Activated T-cell treated with anti-CD3 and anti-CD28 coated beads, Interleukin-2, amount 50 U/mL, for 72 hours (primary cell): Measurements from ENCODE around the gene GNAO1. TPM values are rescaled to one million over a fixed set of nuclear protein-coding genes. Genes with fewer than 3 reads are reported as not detected.

Source experiments
- ATAC-seq, 2 donors: fragments of 150-1000 bp; cut with Tn5 transposase; replicated peaks in 1 of 2; 2 replicates each; pipeline ENCODE4 v1.10.0; 2021; ENCODE audit warnings: moderate library complexity in 2 of 2, mild to moderate bottlenecking in 1 of 2
- DNase-seq, 2 donors: peaks; one replicate each; pipeline ENCODE4 v3.0.0; 2021 to 2022; ENCODE audit warnings: mixed read lengths in 1 of 2
- H3K27ac Mint-ChIP-seq: one replicate; pipeline ENCODE4 v1.8.0; 2022; ENCODE audit warnings: mild to moderate bottlenecking, moderate library complexity, mixed read lengths
- H3K27me3 Mint-ChIP-seq: one replicate; pipeline ENCODE4 v1.8.0; 2022; ENCODE audit warnings: low read depth, mixed read lengths
- H3K36me3 Mint-ChIP-seq, 2 donors: one replicate each; pipeline ENCODE4 v1.8.0; 2022; ENCODE audit warnings: mixed read lengths in 2 of 2, mild to moderate bottlenecking in 1 of 2; ENCODE audit not compliant: insufficient read depth in 2 of 2
- H3K4me1 Mint-ChIP-seq: one replicate; pipeline ENCODE4 v1.8.0; 2022; ENCODE audit warnings: low read depth, mixed read lengths
- H3K4me3 Mint-ChIP-seq, 2 donors: one replicate each; pipeline ENCODE4 v1.8.0; 2022; ENCODE audit warnings: mild to moderate bottlenecking in 2 of 2, mixed read lengths in 2 of 2, moderate library complexity in 2 of 2
- H3K9me3 Mint-ChIP-seq, 2 donors: one replicate each; pipeline ENCODE4 v1.8.0; 2022; ENCODE audit warnings: mixed read lengths in 2 of 2
- total RNA-seq, 2 donors: library from RNA; stranded (reverse); gene quantifications; one replicate each; pipeline ENCODE4 v1.2.3, GENCODE V29; 2022

The GNAO1 gene
- total RNA-seq, 2 donors from 2014 or later, result 12.2 to 21.0 TPM

DNA sequence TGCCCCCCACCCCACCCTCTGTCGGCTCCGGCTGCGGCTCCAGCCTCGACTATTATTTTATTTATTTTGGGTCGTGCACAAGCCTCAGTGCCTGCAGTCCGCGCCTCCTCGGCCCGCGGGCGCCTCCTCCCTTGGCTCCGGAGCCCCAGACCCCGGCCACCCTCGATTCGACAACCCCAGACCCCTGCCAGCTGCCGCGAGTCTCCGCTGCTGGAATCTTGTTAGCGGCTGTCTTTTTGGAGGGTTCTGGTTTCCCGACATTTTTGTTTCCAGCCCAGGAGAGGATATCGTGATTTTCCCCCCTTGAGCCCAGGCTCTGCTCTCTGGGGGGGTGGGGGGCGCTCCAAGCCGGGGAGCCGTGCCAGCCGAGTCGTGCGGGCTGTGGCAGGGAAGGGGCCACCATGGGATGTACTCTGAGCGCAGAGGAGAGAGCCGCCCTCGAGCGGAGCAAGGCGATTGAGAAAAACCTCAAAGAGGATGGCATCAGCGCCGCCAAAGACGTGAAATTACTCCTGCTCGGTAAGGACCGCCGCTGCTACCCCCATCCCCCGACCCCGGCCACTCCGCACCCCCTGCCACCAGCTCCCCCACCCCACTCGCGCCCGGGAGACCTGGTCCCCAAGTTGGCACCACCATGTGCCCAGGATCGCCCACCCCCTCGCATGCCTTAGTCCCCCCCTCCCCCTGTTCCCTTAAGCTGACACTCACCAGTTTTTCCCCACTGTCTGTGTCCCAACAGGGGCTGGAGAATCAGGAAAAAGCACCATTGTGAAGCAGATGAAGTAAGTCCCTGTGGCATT, 746 bp downstream of the GNAO1 start:
- ATAC-seq (no peak), DNase-seq (peak in 1 of 2 donors; percentile 34)
- H3K36me3 Mint-ChIP-seq, result no peaks in the 10 kb centered on the region
- H3K27me3 Mint-ChIP-seq, result peaks cover 65% of the 10 kb centered on the region
- H3K4me1 Mint-ChIP-seq, result peaks cover 29% of the 10 kb centered on the region
- H3K9me3 Mint-ChIP-seq, result no peaks in the 10 kb centered on the region
- H3K27ac Mint-ChIP-seq, result no peak overlapping the region
- H3K4me3 Mint-ChIP-seq, result peak overlapping the region; percentile 81 to 85

DNA sequence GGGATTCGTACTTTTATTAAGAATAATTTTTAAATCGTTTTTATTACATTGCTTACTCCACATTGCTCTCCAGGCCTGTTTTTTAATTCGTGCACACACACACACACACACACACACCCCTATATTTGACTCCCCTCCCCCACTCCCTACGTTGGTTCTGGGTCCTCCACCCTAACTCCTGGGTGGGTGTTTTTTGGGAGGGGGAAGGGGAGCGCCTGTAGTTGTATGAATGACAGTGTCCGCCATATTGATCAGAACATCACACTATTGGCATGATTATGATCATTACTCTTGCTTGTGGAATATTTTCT, 1.3 kb downstream of the GNAO1 start:
- H3K36me3 Mint-ChIP-seq, result no peaks in the 10 kb centered on the region
- peaks cover 29% of the 10 kb centered on the region for H3K4me1 Mint-ChIP-seq
- no peaks in the 10 kb centered on the region for H3K9me3 Mint-ChIP-seq
- no peak overlapping the region for H3K27ac Mint-ChIP-seq
- ATAC-seq, result no peak
- DNase-seq, result no peak
- H3K27me3 Mint-ChIP-seq, result peaks cover 67% of the 10 kb centered on the region
- peak overlapping the region; percentile 78 to 81 for H3K4me3 Mint-ChIP-seq

DNA sequence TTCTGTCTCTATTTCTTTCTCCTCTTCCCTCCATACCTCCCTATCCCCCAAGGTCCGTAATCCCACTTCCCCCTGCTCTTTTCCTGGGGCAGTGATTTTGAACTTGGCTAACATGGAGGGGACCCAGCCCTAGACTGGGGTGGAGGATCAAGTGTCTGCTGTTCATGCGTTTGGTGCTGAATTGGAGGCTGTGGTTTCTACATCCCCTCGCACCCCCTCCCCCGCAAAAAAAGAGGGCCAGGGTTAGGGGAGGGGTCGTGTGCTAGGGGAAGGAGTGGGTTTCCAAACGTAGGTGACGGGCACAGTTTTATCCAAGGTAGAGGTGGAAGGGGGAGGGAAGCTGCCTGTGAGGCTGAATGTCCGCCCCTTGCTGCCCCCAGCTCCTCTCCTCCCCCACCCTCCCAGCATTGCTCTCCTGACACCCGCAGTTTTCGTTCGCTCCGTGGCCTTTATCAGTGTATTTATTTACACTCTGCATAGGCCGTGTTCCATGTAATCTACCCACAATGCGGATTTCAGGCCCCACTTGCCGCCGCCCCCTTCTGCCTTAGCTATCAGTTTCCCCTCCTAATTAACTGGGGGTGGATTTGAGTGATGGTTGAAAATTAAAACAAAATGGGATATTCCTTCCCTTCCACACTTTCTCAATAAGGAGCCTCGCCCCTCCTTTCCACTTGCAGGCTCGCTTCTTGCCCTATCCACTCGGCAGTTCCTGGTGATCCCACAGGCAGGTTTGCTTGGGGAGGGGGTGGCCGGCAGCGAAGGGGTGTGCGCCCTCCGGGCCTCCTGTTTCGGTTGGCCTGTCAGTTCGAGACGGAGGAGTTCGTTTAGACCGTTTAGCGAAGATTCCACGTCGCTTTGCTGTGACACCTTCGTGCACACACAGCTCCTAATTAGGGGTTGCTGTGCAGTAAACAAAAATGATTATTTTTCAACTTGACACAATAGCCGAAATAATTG, 2.0 kb downstream of the GNAO1 start:
- Mint-ChIP-seq H3K4me1 (peaks cover 29% of the 10 kb centered on the region), H3K27ac (no peak overlapping the region), H3K9me3 (no peaks in the 10 kb centered on the region), H3K27me3 (peaks cover 69% of the 10 kb centered on the region), H3K4me3 (peak overlapping the region; percentile 78 to 81), H3K36me3 (no peaks in the 10 kb centered on the region)
- no peak for DNase-seq
- no peak for ATAC-seq

DNA sequence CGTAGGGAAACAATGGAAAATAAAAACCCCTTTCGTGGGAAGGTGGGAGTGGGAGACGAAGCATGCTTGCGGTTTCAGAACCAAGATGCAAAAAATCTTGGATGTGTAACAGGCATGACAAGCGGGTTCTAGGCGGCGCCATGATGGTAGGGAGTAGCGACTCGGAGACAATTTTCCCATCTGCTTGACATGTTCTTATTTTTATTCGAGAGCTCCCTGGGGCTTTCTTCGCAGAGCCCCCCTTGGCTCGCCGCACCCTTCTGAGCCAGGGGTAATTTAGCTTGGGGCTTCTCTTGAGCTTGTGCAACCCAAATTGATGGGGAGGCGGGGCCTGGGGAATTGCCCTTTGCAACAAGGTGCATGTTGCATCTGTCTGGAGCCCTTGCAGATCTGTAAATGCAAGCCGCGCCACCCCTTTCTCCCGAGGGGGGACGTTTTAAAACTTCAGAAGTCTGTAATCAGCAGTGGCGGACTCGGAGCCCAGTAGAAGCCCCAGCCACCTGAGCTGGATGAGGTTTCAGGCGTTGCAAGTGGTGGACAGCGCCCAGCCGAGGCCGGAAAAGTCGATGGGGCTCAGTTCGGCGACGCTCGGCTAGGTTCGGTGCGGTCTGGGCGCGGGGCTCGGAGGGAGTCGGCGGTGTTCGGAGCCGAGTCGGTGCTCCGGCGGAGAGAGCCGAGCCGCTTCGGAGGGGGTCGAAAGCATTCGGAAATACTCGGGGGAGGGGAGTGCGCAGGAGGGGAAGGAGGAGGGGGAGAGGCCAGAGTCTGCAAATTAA, 2.9 kb downstream of the GNAO1 start:
- DNase-seq, result peak; percentile 85 to 88
- Mint-ChIP-seq H3K36me3 (no peaks in the 10 kb centered on the region), H3K27ac (no peak overlapping the region), H3K4me3 (peak overlapping the region; percentile 76 to 81), H3K9me3 (no peaks in the 10 kb centered on the region), H3K27me3 (peaks cover 63% of the 10 kb centered on the region), H3K4me1 (peaks cover 29% of the 10 kb centered on the region)
- ATAC-seq, result peak; percentile 55 to 57

DNA sequence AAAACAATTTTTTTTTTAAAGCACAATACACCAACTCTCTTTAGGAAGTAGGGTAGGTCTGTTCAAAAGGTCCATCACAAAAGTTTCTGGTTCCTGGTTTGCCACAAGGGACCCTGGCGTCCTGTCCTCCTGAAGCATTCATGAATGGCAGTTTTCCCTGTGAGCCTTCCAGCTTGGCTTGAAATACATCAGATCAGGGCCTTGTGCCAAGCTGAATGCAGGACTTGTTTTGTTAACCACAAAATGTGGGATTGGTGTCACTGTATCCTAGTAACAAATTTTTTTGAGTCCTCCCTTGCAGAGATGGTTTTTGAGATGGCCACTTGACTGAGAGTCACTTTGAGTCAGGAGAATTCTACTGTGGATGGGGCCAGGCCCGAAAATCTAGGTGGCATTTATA, 3.9 kb downstream of the GNAO1 start:
- Mint-ChIP-seq H3K36me3 (no peaks in the 10 kb centered on the region), H3K27me3 (peaks cover 55% of the 10 kb centered on the region), H3K4me1 (peaks cover 27% of the 10 kb centered on the region), H3K9me3 (no peaks in the 10 kb centered on the region), H3K4me3 (no peak overlapping the region), H3K27ac (no peak overlapping the region)
- no peak for ATAC-seq
- DNase-seq, result no peak

DNA sequence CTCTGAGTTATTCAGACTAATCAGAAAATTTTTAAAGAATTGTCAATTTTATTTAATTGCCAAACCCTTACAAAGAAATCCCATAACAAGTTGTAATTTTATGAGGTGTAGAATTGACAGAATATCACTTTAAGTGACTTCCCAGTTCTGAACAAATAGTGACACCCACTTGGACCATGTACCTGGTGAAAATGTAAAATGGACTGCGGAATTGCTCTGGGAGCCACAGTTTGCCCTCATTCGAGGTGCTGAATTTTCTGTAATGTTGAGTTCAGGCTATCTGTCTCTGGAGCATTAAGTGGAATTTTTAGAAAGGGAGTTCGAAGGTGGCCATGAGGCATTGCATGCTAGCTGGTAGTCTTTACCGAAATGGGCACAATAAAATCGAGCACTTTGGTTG, 5.1 kb downstream of the GNAO1 start:
- Mint-ChIP-seq H3K27ac (no peak overlapping the region), H3K27me3 (peaks cover 51% of the 10 kb centered on the region), H3K9me3 (no peaks in the 10 kb centered on the region), H3K4me3 (no peak overlapping the region), H3K36me3 (no peaks in the 10 kb centered on the region), H3K4me1 (peaks cover 25% of the 10 kb centered on the region)
- ATAC-seq (no peak), DNase-seq (no peak)

DNA sequence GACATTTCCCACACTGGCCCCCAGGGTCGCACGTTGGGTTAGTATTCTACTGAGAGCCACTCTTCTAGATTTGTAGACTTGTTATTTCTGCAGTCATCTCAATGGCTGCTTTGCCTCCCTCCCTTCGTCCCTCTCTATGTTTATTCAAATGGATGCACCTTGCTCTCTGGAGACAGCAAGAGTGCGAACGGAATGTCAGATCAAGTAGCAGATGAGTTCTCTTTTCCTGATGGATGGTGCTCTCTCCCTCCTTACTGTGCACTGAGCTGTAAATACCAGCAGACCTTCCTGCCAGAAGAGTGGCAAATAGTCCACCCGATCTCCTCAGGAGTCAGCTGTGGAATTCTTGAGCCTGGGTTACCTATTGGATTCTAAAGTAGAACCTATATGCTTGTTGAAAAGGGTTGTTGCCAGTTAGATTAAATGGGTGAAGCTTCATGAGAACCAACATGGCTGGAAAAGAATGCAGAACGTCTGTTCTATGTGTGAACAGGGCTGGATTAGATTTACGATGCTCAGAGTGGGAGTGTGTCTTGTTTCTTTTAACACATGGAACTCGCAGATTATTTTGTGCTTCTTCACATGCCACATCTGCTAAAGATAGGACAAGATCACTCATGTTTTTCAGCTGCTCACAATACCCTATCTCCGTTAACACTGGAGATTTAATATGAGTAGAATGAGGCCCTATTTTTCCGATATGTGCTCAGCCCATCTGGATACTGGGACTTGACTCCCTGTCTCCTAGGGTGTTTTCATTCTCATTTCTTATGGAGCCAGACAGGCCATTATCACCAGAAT, 6.1 kb downstream of the GNAO1 start:
- H3K27ac Mint-ChIP-seq, result peak overlapping the region; percentile 90
- peaks cover 20% of the 10 kb centered on the region for H3K4me1 Mint-ChIP-seq
- no peak for ATAC-seq
- H3K4me3 Mint-ChIP-seq, result peak overlapping the region; percentile 76 to 80
- no peaks in the 10 kb centered on the region for H3K9me3 Mint-ChIP-seq
- no peak for DNase-seq
- peaks cover 51% of the 10 kb centered on the region for H3K27me3 Mint-ChIP-seq
- H3K36me3 Mint-ChIP-seq, result no peaks in the 10 kb centered on the region

DNA sequence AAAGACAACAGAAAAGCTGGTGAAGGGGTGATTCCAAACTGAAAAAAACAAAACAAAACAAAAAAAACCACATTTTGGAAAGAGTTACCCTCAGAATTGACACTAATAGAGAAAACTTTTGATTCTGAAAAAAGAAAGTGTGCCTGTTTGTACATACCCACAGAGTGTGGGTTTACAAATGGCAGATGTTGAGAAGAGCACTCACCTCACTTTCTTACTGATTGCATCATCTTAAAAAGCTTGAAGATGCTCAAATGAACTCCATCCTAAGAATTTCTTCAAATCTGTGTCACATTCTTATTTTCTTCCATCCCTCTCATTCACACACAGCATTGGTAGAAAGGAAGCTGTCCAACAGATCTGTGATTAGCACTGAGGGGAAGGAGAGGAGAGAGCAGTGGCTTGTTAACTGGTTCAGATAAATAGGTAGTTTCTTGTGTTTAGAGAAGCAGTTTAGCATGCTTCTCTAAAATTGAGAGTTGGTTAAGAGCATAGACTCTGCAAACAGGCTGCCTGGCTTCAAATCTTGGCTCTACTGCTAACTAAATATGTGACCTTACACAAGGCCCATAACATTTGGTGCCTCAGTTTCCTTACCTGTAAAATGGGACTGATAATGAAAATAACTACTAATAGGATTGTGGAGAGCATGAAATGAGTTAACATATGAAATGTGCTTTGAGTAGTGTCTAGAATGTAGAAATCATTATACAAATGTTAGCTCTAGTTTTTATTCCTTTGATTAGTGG, 6.9 kb downstream of the GNAO1 start:
- no peak for DNase-seq
- Mint-ChIP-seq H3K27ac (peak overlapping the region; percentile 90), H3K9me3 (no peaks in the 10 kb centered on the region), H3K4me1 (peaks cover 13% of the 10 kb centered on the region), H3K27me3 (peaks cover 44% of the 10 kb centered on the region), H3K4me3 (peak overlapping the region; percentile 76 to 80), H3K36me3 (no peaks in the 10 kb centered on the region)
- ATAC-seq, result peak; percentile 50 to 67

DNA sequence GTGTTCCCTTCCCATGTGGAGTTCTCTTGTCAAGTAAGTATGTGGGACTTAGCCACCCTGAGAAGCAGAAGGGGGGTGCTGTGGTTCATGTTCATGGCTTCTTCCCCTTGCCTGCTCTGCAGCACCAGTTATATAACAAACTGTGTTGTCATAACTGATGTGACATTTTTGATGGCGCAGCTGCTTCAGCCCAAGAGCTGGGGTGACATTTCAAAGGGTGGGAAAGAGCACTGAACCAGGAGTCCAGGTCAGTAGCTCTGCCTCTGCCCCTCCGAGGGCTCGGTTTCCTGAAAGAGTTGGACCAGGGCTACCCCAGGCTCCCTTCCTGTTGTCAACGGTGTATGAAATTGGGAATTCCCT, 7.4 kb downstream of the GNAO1 start:
- Mint-ChIP-seq H3K4me3 (peak overlapping the region; percentile 76 to 80), H3K27ac (peak overlapping the region; percentile 90), H3K27me3 (peaks cover 38% of the 10 kb centered on the region), H3K9me3 (no peaks in the 10 kb centered on the region), H3K4me1 (peaks cover 9% of the 10 kb centered on the region), H3K36me3 (no peaks in the 10 kb centered on the region)
- ATAC-seq (peak; percentile 1), DNase-seq (no peak)

DNA sequence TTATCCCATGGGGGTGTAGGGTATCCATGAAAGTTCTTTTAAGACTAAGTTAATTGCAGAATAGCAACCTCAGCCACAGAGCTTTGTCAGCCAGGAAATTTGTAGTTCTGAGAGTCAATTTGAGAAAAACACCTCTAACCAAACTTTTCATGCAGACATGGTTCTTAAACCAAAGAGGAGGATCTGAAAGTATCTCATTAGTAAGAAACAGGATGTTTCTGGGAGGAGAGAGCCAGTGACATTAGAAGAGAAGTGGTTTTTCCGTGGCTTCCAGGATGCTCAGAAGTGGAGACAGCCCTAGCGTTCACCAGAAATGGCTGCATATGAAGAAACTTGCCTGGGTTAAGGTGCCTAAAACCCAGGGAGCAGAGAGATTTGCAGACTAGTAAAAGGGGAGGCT, 7.9 kb downstream of the GNAO1 start:
- ATAC-seq (peak; percentile 46 to 57), DNase-seq (peak; percentile 40 to 58)
- peaks cover 34% of the 10 kb centered on the region for H3K27me3 Mint-ChIP-seq
- no peaks in the 10 kb centered on the region for H3K9me3 Mint-ChIP-seq
- peak overlapping the region; percentile 76 to 80 for H3K4me3 Mint-ChIP-seq
- H3K27ac Mint-ChIP-seq, result peak overlapping the region; percentile 9
- no peaks in the 10 kb centered on the region for H3K36me3 Mint-ChIP-seq
- peaks cover 5% of the 10 kb centered on the region for H3K4me1 Mint-ChIP-seq

DNA sequence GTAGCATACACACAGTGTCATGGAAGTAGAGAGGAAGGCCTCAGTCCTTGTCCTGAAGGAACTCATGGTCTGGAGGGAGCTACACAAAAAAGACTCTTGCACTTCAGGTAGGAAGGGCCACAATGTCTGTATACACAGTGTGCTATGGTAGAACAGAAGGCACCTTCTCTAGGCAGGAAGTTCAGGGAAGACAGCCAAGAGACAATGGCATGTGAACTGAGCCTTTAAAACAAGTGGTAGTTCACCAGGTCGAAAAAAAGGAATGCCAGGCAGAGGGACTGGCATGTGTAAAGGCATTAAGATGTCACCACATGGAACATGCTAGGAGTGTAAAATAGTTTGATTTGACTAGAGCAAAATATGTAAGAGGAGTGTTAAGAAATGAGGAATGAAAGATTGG, 9.7 kb downstream of the GNAO1 start:
- Mint-ChIP-seq H3K27ac (no peak overlapping the region), H3K4me1 (no peaks in the 10 kb centered on the region), H3K4me3 (no peak overlapping the region), H3K36me3 (no peaks in the 10 kb centered on the region), H3K9me3 (no peaks in the 10 kb centered on the region), H3K27me3 (peaks cover 25% of the 10 kb centered on the region)
- DNase-seq (no peak), ATAC-seq (no peak)

DNA sequence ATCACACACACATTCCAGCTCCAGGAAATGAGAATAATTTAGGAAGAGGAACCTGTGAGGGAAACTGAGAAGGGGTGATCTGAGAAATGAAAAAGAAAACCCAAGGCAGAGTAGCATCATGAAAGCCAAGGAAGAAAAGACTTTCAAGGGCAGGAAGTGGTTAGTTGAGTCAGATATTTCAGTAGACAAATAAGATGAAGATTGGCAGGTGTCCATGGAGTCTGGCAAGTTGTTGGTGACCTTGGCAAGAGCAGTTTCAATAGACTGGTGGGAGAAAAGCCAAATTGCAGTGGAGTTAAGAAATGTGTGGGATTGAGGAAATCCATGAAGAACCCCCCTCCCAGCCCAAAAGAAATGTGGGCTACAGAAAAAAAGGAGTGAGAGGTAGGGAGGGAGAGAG, 10.7 kb downstream of the GNAO1 start:
- no peak overlapping the region for H3K4me3 Mint-ChIP-seq
- DNase-seq, result peak; percentile 54 to 60
- H3K4me1 Mint-ChIP-seq, result no peaks in the 10 kb centered on the region
- H3K27me3 Mint-ChIP-seq, result peaks cover 17% of the 10 kb centered on the region
- H3K9me3 Mint-ChIP-seq, result no peaks in the 10 kb centered on the region
- ATAC-seq, result peak; percentile 50 to 60
- no peak overlapping the region for H3K27ac Mint-ChIP-seq
- H3K36me3 Mint-ChIP-seq, result no peaks in the 10 kb centered on the region
